Endothelial cell of umbilical vein (primary cell): ENCODE results near the gene RBM4B. TPM values are rescaled to one million over a fixed set of nuclear protein-coding genes. Genes with fewer than 3 reads are reported as not detected.

ENCODE experiments used
- BruUV-seq: library from RNA; stranded (reverse); fragments of 400-500 nt; replicated peaks from 2 replicates; lab custom pipeline; 2021; lab: Mats Ljungman, UMichigan
- CTCF ChIA-PET: fragments of 300-600, 350-600 bp; sonication (Branson Sonifier 250); formaldehyde crosslinking; loops from one replicate; lab custom pipeline; 2021; ENCODE audit warnings: antibody characterized with exemption, inconsistent platforms; lab: Charles Lee
- POLR2A ChIA-PET: fragments of 300-600, 350-600 bp; sonication (Branson Sonifier 250); formaldehyde crosslinking; loops from one replicate; lab custom pipeline; 2021; ENCODE audit warnings: antibody characterized with exemption, inconsistent platforms; lab: Charles Lee
- DNase-seq: peaks from one replicate; pipeline ENCODE4 v3.0.0-alpha.2; 2011; ENCODE audit warnings: low read depth, low spot score
- FAIRE-seq: peaks from 2 replicates; lab custom pipeline; 2011; peaks lifted over from hg19 to GRCh38; lab: Jason Lieb, UNC
- H2AFZ ChIP-seq: 2 replicates; pipeline ENCODE4 v1.6.0; 2012; ENCODE audit warnings: low read depth, low read length, control low read depth, inconsistent platforms
- H3K27ac ChIP-seq: 2 replicates; pipeline ENCODE4 v1.5.1; 2011; ENCODE audit warnings: low read depth, mild to moderate bottlenecking, control low read depth, low read length, moderate library complexity; ENCODE audit not compliant: insufficient read depth
- H3K27me3 ChIP-seq, 2 experiments: 2 replicates each; pipeline versions ENCODE4 v1.6.0 to v1.6.1; 2011; ENCODE audit warnings: low read length in 2 of 2, mixed read lengths in 1 of 2; ENCODE audit not compliant: control insufficient read depth in 2 of 2, insufficient read depth in 2 of 2
- H3K36me3 ChIP-seq, 2 experiments: 2 replicates in 1 of 2; 3 replicates in 1 of 2; pipeline ENCODE4 v1.5.1; 2011; ENCODE audit warnings: low read length in 2 of 2, mild to moderate bottlenecking in 1 of 2, moderate library complexity in 1 of 2; ENCODE audit not compliant: control insufficient read depth in 2 of 2, insufficient read depth in 2 of 2; ENCODE audit errors: extremely low read depth in 1 of 2
- H3K4me1 ChIP-seq: 3 replicates; pipeline ENCODE4 v1.5.1; 2011; ENCODE audit warnings: mild to moderate bottlenecking, low read length; ENCODE audit not compliant: control insufficient read depth, insufficient read depth; ENCODE audit errors: extremely low read depth
- H3K4me2 ChIP-seq: 2 replicates; pipeline ENCODE4 v1.6.1; 2011; ENCODE audit warnings: low read length, control low read depth, mixed read lengths; ENCODE audit not compliant: insufficient read depth
- H3K4me3 ChIP-seq, 3 experiments: fragments of 200-600 bp in 1 of 3; sonication (generic), shearing (Covaris generic) in 1 of 3; replicated peaks in 1 of 3; 2 replicates each; pipeline ENCODE4 v1.5.1; 2011 to 2016; ENCODE audit warnings: control low read depth in 3 of 3, low read length in 3 of 3, mild to moderate bottlenecking in 2 of 3, inconsistent platforms in 1 of 3, low read depth in 1 of 3, moderate library complexity in 1 of 3; ENCODE audit not compliant: insufficient read depth in 1 of 3
- H3K79me2 ChIP-seq: 2 replicates; pipeline ENCODE4 v1.6.0; 2012; ENCODE audit warnings: low read length, inconsistent platforms; ENCODE audit not compliant: control insufficient read depth, insufficient read depth
- H3K9ac ChIP-seq: replicated peaks from 2 replicates; pipeline ENCODE3; 2011; ENCODE audit warnings: low read length, control low read depth; ENCODE audit not compliant: insufficient read depth; ENCODE audit errors: extremely low read depth
- H3K9me1 ChIP-seq: replicated peaks from 3 replicates; pipeline ENCODE4 v1.6.0; 2011; ENCODE audit warnings: mild to moderate bottlenecking, low read length; ENCODE audit not compliant: control insufficient read depth, insufficient read depth; ENCODE audit errors: extremely low read depth
- H3K9me3 ChIP-seq: replicated peaks from 2 replicates; pipeline ENCODE4 v1.5.1; 2012; ENCODE audit warnings: low read length, inconsistent platforms; ENCODE audit not compliant: control insufficient read depth, insufficient read depth
- H4K20me1 ChIP-seq: replicated peaks from 2 replicates; pipeline ENCODE3; 2011; ENCODE audit warnings: mild to moderate bottlenecking, low read length; ENCODE audit not compliant: control insufficient read depth, insufficient read depth; ENCODE audit errors: extremely low read depth
- FOS ChIP-seq: IDR thresholded peaks from 2 replicates; pipeline ENCODE4 v1.6.1; 2011; ENCODE audit warnings: mild to moderate bottlenecking, low read length, moderate library complexity, borderline replicate concordance; ENCODE audit not compliant: insufficient read depth
- GATA2 ChIP-seq: IDR thresholded peaks from 2 replicates; pipeline ENCODE4 v1.7.0; 2011; ENCODE audit warnings: low read depth, mild to moderate bottlenecking, moderate library complexity, mixed read lengths, low read length; ENCODE audit not compliant: insufficient read length, insufficient read depth
- MAX ChIP-seq: IDR thresholded peaks from 2 replicates; pipeline ENCODE4 v1.6.1; 2011; ENCODE audit not compliant: insufficient read depth, insufficient read length
- MYC ChIP-seq: IDR thresholded peaks from one replicate; pipeline ENCODE4 v1.6.1; 2011; ENCODE audit warnings: mild to moderate bottlenecking, low read depth, low read length
- POLR2A ChIP-seq: IDR thresholded peaks from 2 replicates; pipeline ENCODE4 v1.6.1; 2012; ENCODE audit warnings: low read depth, mild to moderate bottlenecking, control low read depth, low read length
- POLR2AphosphoS5 ChIP-seq: IDR thresholded peaks from 2 replicates; pipeline ENCODE4 v1.6.1; 2012; ENCODE audit warnings: low read depth, mild to moderate bottlenecking, control low read depth, low read length, moderate library complexity; ENCODE audit not compliant: insufficient read depth
- dilution Hi-C: fragments of 300-500 bp; cut with MboI; formaldehyde crosslinking; loops from one replicate; pipeline ENCODE4 v1.15.0; 2019; ENCODE audit warnings: low sequenced_read_pairs; ENCODE audit not compliant: extremely low pct_ligation_motif_present
- intact Hi-C: fragments of 100-400 bp; cut with micrococcal nuclease; formaldehyde crosslinking; loops from one replicate; pipeline ENCODE4 v1.10.0; 2022
- polyA plus RNA-seq, 4 experiments: library from polyadenylated mRNA; depleted of rRNA in 3 of 4; stranded (reverse) in 3 of 4; unstranded in 1 of 4; fragments of >200 nt; gene quantifications; 2 replicates each; pipeline versions ENCODE4 v1.2.1 to v1.2.3, GENCODE V29; 2011 to 2012; ENCODE audit warnings: missing spikeins in 1 of 4
- total RNA-seq: library from RNA; stranded (reverse); gene quantifications from 2 replicates; pipeline ENCODE4 v1.2.3, GENCODE V29; 2021
- TF ChIP-seq, protein P1 (sequence below), 2 donors: IDR thresholded peaks; 1 replicate in 1 of 2; 2 replicates in 1 of 2; pipeline ENCODE4 v1.5.1; 2011; ENCODE audit warnings: low read length in 2 of 2, mild to moderate bottlenecking in 2 of 2, moderate library complexity in 2 of 2, control low read depth in 1 of 2, inconsistent platforms in 1 of 2, low read depth in 1 of 2; ENCODE audit not compliant: insufficient read depth in 1 of 2; ENCODE audit errors: extremely low read depth in 1 of 2

Gene RBM4B
- total and polyA plus RNA-seq, 2 donors (not counting 3 experiments of a cell fraction or from before 2014, with no cell fraction given), result 22.2 to 31.2 TPM

GRCh38 chr11:66629356-66629755 is 48.3 kb downstream of the RBM4B start:
- no peak overlapping the region for H2AFZ ChIP-seq
- POLR2A ChIA-PET, result no interaction called here
- CTCF ChIA-PET, result no interaction called here

DNA sequence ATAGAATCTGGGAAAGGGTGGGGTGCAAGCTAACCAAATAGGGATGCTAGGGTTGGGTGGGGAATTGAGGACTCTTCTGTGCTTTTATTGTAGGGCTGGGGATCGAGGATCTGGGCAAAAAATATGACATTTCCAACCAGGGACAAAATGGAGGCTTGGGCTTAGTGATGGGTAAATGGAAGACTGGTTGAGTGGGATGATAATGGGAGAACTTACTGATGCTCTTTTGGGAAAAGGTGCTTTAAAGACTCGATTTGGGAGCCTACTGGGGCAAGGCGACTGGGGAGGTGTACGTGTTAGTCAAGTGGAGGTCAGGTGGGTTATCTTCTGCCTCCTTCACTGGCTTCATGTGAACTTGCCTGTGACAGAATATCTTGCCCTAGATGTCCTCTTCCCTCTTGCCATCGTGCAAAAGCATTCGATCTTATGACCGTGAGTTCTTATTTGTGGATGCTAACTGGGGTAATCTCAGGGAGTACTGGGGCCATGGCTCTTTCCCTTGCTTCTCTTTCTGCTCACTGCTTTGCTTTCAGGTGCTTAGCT is 49.6 kb downstream of the RBM4B start:
- peaks cover 49 to 53% of the 10 kb centered on the region in 2 experiments for H3K36me3 ChIP-seq
- TF ChIP-seq POLR2AphosphoS5 (no peak), MAX (no peak), GATA2 (no peak)
- TF ChIP-seq, protein P1, sequence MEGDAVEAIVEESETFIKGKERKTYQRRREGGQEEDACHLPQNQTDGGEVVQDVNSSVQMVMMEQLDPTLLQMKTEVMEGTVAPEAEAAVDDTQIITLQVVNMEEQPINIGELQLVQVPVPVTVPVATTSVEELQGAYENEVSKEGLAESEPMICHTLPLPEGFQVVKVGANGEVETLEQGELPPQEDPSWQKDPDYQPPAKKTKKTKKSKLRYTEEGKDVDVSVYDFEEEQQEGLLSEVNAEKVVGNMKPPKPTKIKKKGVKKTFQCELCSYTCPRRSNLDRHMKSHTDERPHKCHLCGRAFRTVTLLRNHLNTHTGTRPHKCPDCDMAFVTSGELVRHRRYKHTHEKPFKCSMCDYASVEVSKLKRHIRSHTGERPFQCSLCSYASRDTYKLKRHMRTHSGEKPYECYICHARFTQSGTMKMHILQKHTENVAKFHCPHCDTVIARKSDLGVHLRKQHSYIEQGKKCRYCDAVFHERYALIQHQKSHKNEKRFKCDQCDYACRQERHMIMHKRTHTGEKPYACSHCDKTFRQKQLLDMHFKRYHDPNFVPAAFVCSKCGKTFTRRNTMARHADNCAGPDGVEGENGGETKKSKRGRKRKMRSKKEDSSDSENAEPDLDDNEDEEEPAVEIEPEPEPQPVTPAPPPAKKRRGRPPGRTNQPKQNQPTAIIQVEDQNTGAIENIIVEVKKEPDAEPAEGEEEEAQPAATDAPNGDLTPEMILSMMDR (IDR thresholded peaks at IDR 0.05; ENCODE audit: extremely low read depth in 1 of 2, insufficient read depth in 1 of 2, low read depth in 1 of 2, low read length in 2 of 2), result no peak
- no peaks in the 10 kb centered on the region for H3K9me1 ChIP-seq
- no TSS peak for BruUV-seq
- H3K9ac ChIP-seq, result no peak overlapping the region
- ChIA-PET POLR2A (no interaction called here), CTCF (interaction anchor here (1.3 kb wide), 2 partner anchors 10 to 51 kb away, joined by 3 read pairs; partner anchors contain the start of gene RBM4)
- no peak overlapping the region for H3K27ac ChIP-seq
- peaks cover 99% of the 10 kb centered on the region for H3K79me2 ChIP-seq
- H3K4me1 ChIP-seq, result no peaks in the 10 kb centered on the region
- no peak overlapping the region for H3K4me2 ChIP-seq
- intact Hi-C loops (no loop called here), dilution Hi-C loops (no loop called here)
- no peaks in the 10 kb centered on the region for H3K27me3 ChIP-seq
- peaks cover 11% of the 10 kb centered on the region for H4K20me1 ChIP-seq
- no peak for FAIRE-seq
- no peak overlapping the region for H2AFZ ChIP-seq
- H3K9me3 ChIP-seq, result no peaks in the 10 kb centered on the region
- no peak for DNase-seq
- no peak overlapping the region for H3K4me3 ChIP-seq

More at GRCh38 chr11:66629356-66629755, 48.3 kb downstream of the RBM4B start:
- TF ChIP-seq POLR2AphosphoS5 (no peak), MYC (no peak), POLR2A (no peak), FOS (no peak)
- Histone ChIP-seq H3K79me2 (peaks cover 98% of the 10 kb centered on the region), H3K27me3 (no peaks in the 10 kb centered on the region), H3K9me3 (no peaks in the 10 kb centered on the region), H3K4me3 (no peak overlapping the region), H3K36me3 (peaks cover 44 to 49% of the 10 kb centered on the region in 2 experiments), H3K9me1 (no peaks in the 10 kb centered on the region), H4K20me1 (peaks cover 11% of the 10 kb centered on the region), H3K4me2 (no peak overlapping the region), H3K27ac (no peak overlapping the region), H3K9ac (no peak overlapping the region), H3K4me1 (no peaks in the 10 kb centered on the region)
- intact Hi-C loops (no loop called here), dilution Hi-C loops (no loop called here)
- no TSS peak for BruUV-seq
- FAIRE-seq (no peak), DNase-seq (no peak)
